ENCODE data around the gene RS1. TPM values are rescaled to one million over a fixed set of nuclear protein-coding genes. Genes with fewer than 3 reads are reported as not detected.

The RS1 gene
- total RNA-seq, 4 donors from 2014 or later: not detected

DNA sequence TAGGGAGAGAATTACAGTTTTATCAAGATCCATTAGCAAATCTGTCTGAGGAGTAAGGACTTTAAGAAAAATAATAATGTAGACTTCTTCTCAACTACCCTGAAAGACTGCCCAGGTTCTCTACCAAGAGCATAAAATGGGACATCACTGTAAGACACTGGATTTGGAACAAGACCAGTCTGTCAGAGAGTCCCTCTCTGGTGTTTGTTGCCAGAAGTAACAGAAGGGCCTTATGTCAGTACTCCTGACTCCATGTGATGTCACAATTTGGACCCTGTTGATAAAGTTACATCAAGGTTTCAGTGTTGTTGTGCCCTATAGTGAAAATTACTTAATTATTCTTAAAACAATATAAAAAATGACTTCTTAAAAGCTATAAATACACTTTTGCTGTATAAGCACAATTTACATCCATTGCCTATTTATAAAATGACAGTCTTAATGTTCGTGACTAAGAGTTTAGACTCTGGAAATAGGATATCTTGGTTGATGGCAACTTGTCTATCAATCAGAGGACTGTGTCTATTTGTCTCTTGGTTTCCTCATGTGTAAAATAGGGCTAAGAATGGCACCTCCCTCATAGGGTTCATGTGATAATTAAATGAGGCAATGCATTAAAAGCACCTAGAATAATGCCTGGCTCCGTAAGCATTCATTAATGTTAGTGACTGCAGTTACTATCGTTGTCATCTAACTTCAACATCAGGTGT, 57.8 kb downstream of the RS1 start:
- no peaks in the 10 kb centered on the region for H3K9me3 ChIP-seq
- ATAC-seq: no peak
- no peak for TF ChIP-seq CTCF (IDR thresholded peaks at IDR 0.05)
- TF ChIP-seq EP300 (IDR thresholded peaks at IDR 0.05): no peak
- TF ChIP-seq POLR2AphosphoS5 (IDR thresholded peaks at IDR 0.05): no peak
- TF ChIP-seq POLR2A (IDR thresholded peaks at IDR 0.05): no peak
- no peaks in the 10 kb centered on the region for H3K27me3 ChIP-seq
- WGBS, 2 donors (ENCODE audit: low coverage in 1 of 2): 72 to 100% methylated on average over 1 to 3 of the region's 3 CpGs
- H3K4me1 ChIP-seq: no peaks in the 10 kb centered on the region
- no peak overlapping the region for H3K4me3 ChIP-seq
- H3K27ac ChIP-seq: no peak overlapping the region
- peaks cover 0 to 20% of the 10 kb centered on the region in 2 donors for H3K36me3 ChIP-seq

DNA sequence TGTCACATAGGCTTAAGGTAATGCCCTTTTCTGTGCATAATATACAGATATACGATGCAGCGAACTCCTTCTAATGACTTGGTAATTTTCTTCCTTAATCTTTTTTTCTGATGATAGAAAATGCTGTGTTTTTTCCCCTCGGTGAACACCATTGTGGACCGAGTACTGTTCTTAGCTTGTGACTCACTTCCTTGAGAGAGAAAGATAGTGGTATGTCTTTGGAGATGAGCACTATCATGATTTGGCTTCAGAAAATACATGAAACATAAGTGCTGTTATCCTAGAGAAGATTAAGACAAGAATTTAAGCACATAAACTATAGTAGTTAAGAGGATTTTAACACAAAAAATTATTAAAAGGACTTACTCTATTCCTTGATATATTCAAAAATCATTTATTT, 63.9 kb downstream of the RS1 start:
- H3K27ac ChIP-seq: no peak overlapping the region
- no peaks in the 10 kb centered on the region for H3K9me3 ChIP-seq
- 45 to 73% methylated on average over 4 of the region's 4 CpGs for WGBS, 2 donors (ENCODE audit: low coverage in 1 of 2)
- peaks cover 0 to 30% of the 10 kb centered on the region in 2 donors for H3K36me3 ChIP-seq
- H3K27me3 ChIP-seq: no peaks in the 10 kb centered on the region
- H3K4me1 ChIP-seq: no peaks in the 10 kb centered on the region
- no peak for ATAC-seq
- H3K4me3 ChIP-seq: no peak overlapping the region
- TF ChIP-seq POLR2A (IDR thresholded peaks at IDR 0.05) (no peak), EP300 (IDR thresholded peaks at IDR 0.05) (no peak), POLR2AphosphoS5 (IDR thresholded peaks at IDR 0.05) (no peak), CTCF (IDR thresholded peaks at IDR 0.05) (no peak)

GRCh38 chrX:18598413-18598812, 73.5 kb downstream of the RS1 start:
- WGBS, 2 donors (ENCODE audit: low coverage in 1 of 2): 33 to 80% methylated on average over 2 of the region's 2 CpGs
- TF ChIP-seq POLR2AphosphoS5 (IDR thresholded peaks at IDR 0.05): no peak
- H3K27me3 ChIP-seq: no peaks in the 10 kb centered on the region
- no peak overlapping the region for H3K4me3 ChIP-seq
- H3K36me3 ChIP-seq: no peaks in the 10 kb centered on the region
- H3K4me1 ChIP-seq: no peaks in the 10 kb centered on the region
- H3K27ac ChIP-seq: no peak overlapping the region
- ATAC-seq: no peak
- H3K9me3 ChIP-seq: no peaks in the 10 kb centered on the region

- no peaks in the 10 kb centered on the region for H3K36me3 ChIP-seq
- no peaks in the 10 kb centered on the region for H3K9me3 ChIP-seq
- H3K4me1 ChIP-seq: no peaks in the 10 kb centered on the region
- H3K27ac ChIP-seq: no peak overlapping the region
- H3K4me3 ChIP-seq: no peak overlapping the region
- ATAC-seq: no peak
- whole genome bisulfite sequencing, 2 donors (ENCODE audit: low coverage in 1 of 2): 52 to 54% methylated on average over 3 to 4 of the region's 4 CpGs
- no peaks in the 10 kb centered on the region for H3K27me3 ChIP-seq
- TF ChIP-seq POLR2AphosphoS5 (IDR thresholded peaks at IDR 0.05) (no peak), CTCF (IDR thresholded peaks at IDR 0.05) (no peak), POLR2A (IDR thresholded peaks at IDR 0.05) (no peak), EP300 (IDR thresholded peaks at IDR 0.05) (no peak)
These were observed 75.8 kb downstream of the RS1 start for GRCh38 chrX:18596096-18596495.

DNA sequence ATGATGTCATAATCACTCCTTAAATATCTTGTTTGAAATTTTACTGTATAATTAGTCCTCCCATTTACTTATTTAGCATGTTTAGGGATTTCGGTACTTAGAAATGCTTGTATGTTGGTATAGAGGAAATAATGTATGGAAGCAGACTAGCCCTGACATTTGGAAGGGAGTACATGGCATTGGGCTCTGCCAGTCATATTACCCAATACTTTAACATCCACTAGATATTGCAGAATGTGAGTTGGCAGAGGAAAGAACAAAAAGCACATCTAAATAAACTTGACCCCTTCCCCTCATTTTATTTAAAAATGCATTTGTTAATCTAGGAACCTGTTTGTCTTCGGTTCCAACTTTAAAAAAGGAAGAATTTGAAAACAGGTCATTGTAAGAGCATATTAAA, 77.8 kb downstream of the RS1 start:
- 56 to 82% methylated on average over 1 of the region's 2 CpGs for WGBS, 2 donors (ENCODE audit: low coverage in 1 of 2)
- no peaks in the 10 kb centered on the region for H3K4me1 ChIP-seq
- H3K36me3 ChIP-seq: no peaks in the 10 kb centered on the region
- no peak overlapping the region for H3K27ac ChIP-seq
- ATAC-seq: no peak
- H3K9me3 ChIP-seq: no peaks in the 10 kb centered on the region
- TF ChIP-seq POLR2AphosphoS5 (IDR thresholded peaks at IDR 0.05) (no peak), CTCF (IDR thresholded peaks at IDR 0.05) (no peak), POLR2A (IDR thresholded peaks at IDR 0.05) (no peak), EP300 (IDR thresholded peaks at IDR 0.05) (no peak)
- no peak overlapping the region for H3K4me3 ChIP-seq
- H3K27me3 ChIP-seq: no peaks in the 10 kb centered on the region

All from gastroesophageal sphincter (tissue), 4 donors.